OCI-LY7 (cell line): ENCODE results near the gene PHLDA3. TPM values are rescaled to one million over a fixed set of nuclear protein-coding genes. Genes with fewer than 3 reads are reported as not detected.

Source experiments
- BruUV-seq: library from RNA; stranded (reverse); fragments of 400-500 nt; replicated peaks from 2 replicates; lab custom pipeline; 2021; lab: Mats Ljungman, UMichigan
- CTCF ChIA-PET: fragments of 300-600 bp; sonication (Branson Sonifier 250); formaldehyde crosslinking; loops from one replicate; lab custom pipeline; 2022; ENCODE audit warnings: antibody characterized with exemption; ENCODE audit not compliant: unreplicated experiment; lab: Charles Lee
- POLR2A ChIA-PET: fragments of 300-600 bp; sonication (Branson Sonifier 250); formaldehyde crosslinking; loops from one replicate; lab custom pipeline; 2022; ENCODE audit warnings: antibody characterized with exemption; lab: Charles Lee
- DNase-seq: peaks from one replicate; pipeline ENCODE4 v3.0.0-alpha.2; 2015; ENCODE audit warnings: low spot score
- H2AFZ ChIP-seq: fragments of 200-600 bp; sonication (generic), shearing (Covaris generic); 2 replicates; pipeline ENCODE4 v1.6.1; 2014; ENCODE audit warnings: mild to moderate bottlenecking, antibody characterized with exemption, low read length, moderate library complexity
- H3K27ac ChIP-seq: fragments of 200-600 bp; sonication (generic); 2 replicates; pipeline ENCODE4 v1.5.1; 2014; ENCODE audit warnings: mixed run types, low read depth, mild to moderate bottlenecking, moderate library complexity, low read length, inconsistent platforms; ENCODE audit not compliant: poor library complexity, severe bottlenecking
- H3K36me3 ChIP-seq: fragments of 200-600 bp; sonication (generic); 2 replicates; pipeline ENCODE4 v1.6.1; 2014; ENCODE audit warnings: mild to moderate bottlenecking, antibody characterized with exemption, low read length, moderate library complexity, mixed read lengths; ENCODE audit not compliant: insufficient read depth
- H3K4me1 ChIP-seq: fragments of 200-600 bp; sonication (generic); 2 replicates; pipeline ENCODE4 v1.5.1; 2014; ENCODE audit warnings: mild to moderate bottlenecking, low read length; ENCODE audit not compliant: insufficient read depth, poor library complexity, severe bottlenecking
- H3K4me2 ChIP-seq: fragments of 200-600 bp; sonication (generic); 2 replicates; pipeline ENCODE4 v1.6.1; 2014; ENCODE audit warnings: mild to moderate bottlenecking, low read length
- H3K4me3 ChIP-seq: fragments of 200-600 bp; sonication (generic); 2 replicates; pipeline ENCODE4 v1.5.1; 2014; ENCODE audit warnings: mild to moderate bottlenecking, low read depth, low read length; ENCODE audit not compliant: poor library complexity, severe bottlenecking
- H3K79me2 ChIP-seq: fragments of 200-600 bp; sonication (generic); 2 replicates; pipeline ENCODE4 v1.6.1; 2016; ENCODE audit warnings: low read depth, mild to moderate bottlenecking, low read length, moderate library complexity, mixed read lengths; ENCODE audit not compliant: insufficient read depth
- H3K9me2 ChIP-seq: fragments of 200-600 bp; sonication (generic); 2 replicates; pipeline ENCODE4 v1.6.1; 2016; ENCODE audit warnings: mild to moderate bottlenecking, low read length, mixed read lengths; ENCODE audit not compliant: insufficient read depth
- H3K9me3 ChIP-seq: fragments of 200-600 bp; sonication (generic); 2 replicates; pipeline ENCODE4 v1.6.1; 2014; ENCODE audit warnings: mild to moderate bottlenecking, mixed run types, low read length, mixed read lengths
- H4K20me1 ChIP-seq: fragments of 200-600 bp; sonication (generic); 2 replicates; pipeline ENCODE4 v1.6.1; 2014; ENCODE audit warnings: mild to moderate bottlenecking, antibody characterized with exemption, low read length, moderate library complexity, mixed read lengths; ENCODE audit not compliant: insufficient read depth
- CTCF ChIP-seq: fragments of 200-600 bp; sonication (generic); conservative IDR thresholded peaks from 2 replicates; pipeline ENCODE4 v1.5.1; 2014; ENCODE audit warnings: mild to moderate bottlenecking, antibody characterized with exemption, low read length, moderate library complexity, mixed read lengths
- EZH2phosphoT487 ChIP-seq: fragments of 200-600 bp; sonication (generic); IDR thresholded peaks from 2 replicates; pipeline ENCODE4 v1.6.1; 2018; ENCODE audit warnings: low read depth, borderline replicate concordance, mild to moderate bottlenecking, mixed run types, antibody characterized with exemption, low read length, moderate library complexity, mixed read lengths
- intact Hi-C: fragments of 100-400 bp; cut with micrococcal nuclease; formaldehyde crosslinking; loops from one replicate; pipeline ENCODE4 v1.10.0; 2022; ENCODE audit not compliant: unreplicated experiment
- total RNA-seq, 2 experiments: library from RNA; depleted of rRNA in 1 of 2; stranded (reverse); fragments of >200 nt in 1 of 2; shearing (Covaris generic) in 1 of 2; gene quantifications; 2 replicates each; pipeline ENCODE4 v1.2.3, GENCODE V29; 2014 to 2022

The PHLDA3 gene
- total RNA-seq, 2 experiments from 2014 or later, result not detected

DNA sequence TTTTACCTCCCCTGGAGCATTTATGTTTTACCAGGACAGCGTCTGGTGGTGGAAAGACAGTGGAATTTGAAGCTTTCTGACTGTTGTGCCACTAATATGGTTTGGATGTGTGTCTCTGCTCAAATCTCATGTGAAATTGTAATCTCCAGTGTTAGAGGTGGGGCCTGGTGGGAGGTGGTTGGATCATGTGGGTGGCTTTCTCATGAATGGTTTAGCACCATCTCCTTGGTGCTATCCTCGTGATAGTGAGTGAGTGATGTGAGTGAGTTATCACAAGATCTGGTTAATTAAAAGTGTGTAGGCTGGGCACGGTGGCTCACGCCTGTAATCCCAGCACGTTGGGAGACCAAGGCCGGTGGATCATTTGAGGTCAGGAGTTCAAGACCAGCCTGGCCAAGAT lies 23.7 kb downstream of the PHLDA3 start:
- no peak for DNase-seq
- Histone ChIP-seq H3K27ac (no peak overlapping the region), H3K9me2 (no peaks in the 10 kb centered on the region), H3K4me2 (no peak overlapping the region), H3K9me3 (peaks cover 12% of the 10 kb centered on the region), H3K79me2 (no peaks in the 10 kb centered on the region), H3K4me3 (no peak overlapping the region), H4K20me1 (no peaks in the 10 kb centered on the region), H3K4me1 (peaks cover 35% of the 10 kb centered on the region), H2AFZ (no peak overlapping the region), H3K36me3 (no peaks in the 10 kb centered on the region; the same call in 1 of the 2 replicates)
- POLR2A ChIA-PET, result interaction anchor here (0.7 kb wide), 1 partner anchor 133 kb away, joined by 3 read pairs; no protein-coding TSS in a partner anchor
- no peak for TF ChIP-seq EZH2phosphoT487
- TF ChIP-seq CTCF, result no peak
- intact Hi-C loops, result no loop called here
- CTCF ChIA-PET, result no interaction called here
- no TSS peak for BruUV-seq

- DNase-seq, result no peak
- BruUV-seq, result no TSS peak
- H3K36me3 ChIP-seq, result no peaks in the 10 kb centered on the region; the same call in 1 of the 2 replicates
- no peaks in the 10 kb centered on the region for H4K20me1 ChIP-seq
- H3K27ac ChIP-seq, result no peak overlapping the region
- intact Hi-C loops, result no loop called here
- no peak overlapping the region for H2AFZ ChIP-seq
- ChIA-PET CTCF (no interaction called here), POLR2A (interaction anchor here (0.7 kb wide), 2 partner anchors 13 to 132 kb away, joined by 3 read pairs; no protein-coding TSS in a partner anchor)
- H3K9me3 ChIP-seq, result peaks cover 12% of the 10 kb centered on the region
- TF ChIP-seq CTCF (no peak), EZH2phosphoT487 (no peak)
- H3K4me1 ChIP-seq, result peaks cover 34% of the 10 kb centered on the region
- H3K79me2 ChIP-seq, result no peaks in the 10 kb centered on the region
- no peak overlapping the region for H3K4me3 ChIP-seq
- H3K4me2 ChIP-seq, result no peak overlapping the region
- H3K9me2 ChIP-seq, result no peaks in the 10 kb centered on the region
Measured at GRCh38 chr1:201444792-201445191, 24.2 kb downstream of the PHLDA3 start.

DNA sequence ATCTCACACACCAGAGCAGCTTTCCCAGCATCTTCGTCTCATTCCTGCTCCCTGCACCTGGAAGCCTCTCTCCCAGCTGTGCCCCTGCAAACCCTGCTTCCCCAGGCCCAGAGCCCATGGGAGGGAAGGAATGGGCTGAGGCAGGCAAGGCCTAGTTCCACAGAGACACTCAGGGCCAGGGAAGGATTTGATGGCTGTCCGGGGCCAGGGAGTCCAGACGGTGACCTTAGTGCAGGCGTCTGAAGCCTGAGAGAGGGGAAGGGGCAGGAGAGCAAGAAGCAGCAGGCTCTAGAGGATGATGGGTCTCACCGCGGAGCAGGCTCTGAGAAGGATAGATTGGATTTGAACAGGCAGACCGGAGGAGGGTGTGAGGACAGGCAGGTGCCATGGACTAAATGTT lies 25.2 kb downstream of the PHLDA3 start:
- no peaks in the 10 kb centered on the region for H3K9me2 ChIP-seq
- no peak for DNase-seq
- H2AFZ ChIP-seq, result no peak overlapping the region
- H3K4me1 ChIP-seq, result peaks cover 38% of the 10 kb centered on the region
- CTCF ChIA-PET, result no interaction called here
- peaks cover 12% of the 10 kb centered on the region for H3K9me3 ChIP-seq
- no peak overlapping the region for H3K4me2 ChIP-seq
- BruUV-seq, result no TSS peak
- H3K79me2 ChIP-seq, result no peaks in the 10 kb centered on the region
- H3K4me3 ChIP-seq, result no peak overlapping the region
- no peak for TF ChIP-seq EZH2phosphoT487
- TF ChIP-seq CTCF, result no peak
- H4K20me1 ChIP-seq, result no peaks in the 10 kb centered on the region
- POLR2A ChIA-PET, result no interaction called here
- no peaks in the 10 kb centered on the region; the same call in 1 of the 2 replicates for H3K36me3 ChIP-seq
- no peak overlapping the region for H3K27ac ChIP-seq
- intact Hi-C loops, result no loop called here
